HG03354 (cell line): ENCODE data around the gene GRM7.

ENCODE experiments used
- ATAC-seq: cut with Tn5 transposase; IDR thresholded peaks from one replicate; pipeline ENCODE4 v1.9.1; 2021; ENCODE audit warnings: mild to moderate bottlenecking; ENCODE audit not compliant: unreplicated experiment, poor library complexity, severe bottlenecking

The GRM7 gene

DNA sequence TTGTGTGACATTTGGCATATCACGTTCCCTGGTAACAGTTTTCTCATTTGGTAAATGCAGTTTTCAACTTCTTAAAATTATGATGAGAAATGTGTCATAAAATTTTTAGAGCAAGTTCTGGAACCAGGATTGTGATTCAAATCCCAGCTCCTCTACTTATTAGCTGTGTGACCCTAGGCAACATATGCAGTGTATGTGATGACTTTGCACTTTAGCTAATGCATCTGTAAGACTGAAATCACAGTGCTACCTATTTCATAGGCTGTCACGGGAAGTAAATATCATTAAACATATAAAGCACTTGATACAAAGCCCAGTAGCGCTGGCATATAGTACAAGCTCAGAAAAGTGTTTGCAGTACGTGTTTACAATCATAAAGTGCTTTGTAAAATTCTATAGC lies 419.4 kb downstream of the GRM7 start:
- no peak for ATAC-seq

DNA sequence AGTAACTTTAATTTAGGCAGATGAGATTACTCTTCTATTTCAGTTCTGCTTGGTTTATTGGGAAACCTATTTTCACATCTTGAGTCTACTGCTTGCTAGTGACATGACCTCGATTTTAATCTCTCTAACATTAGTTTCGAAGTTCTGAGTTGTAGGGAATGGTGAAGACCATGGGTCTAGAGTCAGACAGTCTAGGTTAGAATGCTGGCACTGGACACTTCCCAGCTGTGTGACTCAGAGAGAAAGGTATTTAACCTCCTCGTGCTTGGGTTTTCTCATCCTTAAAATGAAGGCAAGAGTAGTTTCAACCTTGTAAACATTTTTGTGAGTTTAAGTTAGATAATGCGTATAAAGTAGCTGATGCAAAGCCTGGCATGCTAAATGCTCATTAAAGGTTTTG lies 422.1 kb downstream of the GRM7 start:
- no peak for ATAC-seq

- no peak for ATAC-seq
These were observed 424.6 kb downstream of the GRM7 start for GRCh38 chr3:7285505-7285904.

GRCh38 chr3:7288133-7288532 lies 427.2 kb downstream of the GRM7 start:
- ATAC-seq = no peak

DNA sequence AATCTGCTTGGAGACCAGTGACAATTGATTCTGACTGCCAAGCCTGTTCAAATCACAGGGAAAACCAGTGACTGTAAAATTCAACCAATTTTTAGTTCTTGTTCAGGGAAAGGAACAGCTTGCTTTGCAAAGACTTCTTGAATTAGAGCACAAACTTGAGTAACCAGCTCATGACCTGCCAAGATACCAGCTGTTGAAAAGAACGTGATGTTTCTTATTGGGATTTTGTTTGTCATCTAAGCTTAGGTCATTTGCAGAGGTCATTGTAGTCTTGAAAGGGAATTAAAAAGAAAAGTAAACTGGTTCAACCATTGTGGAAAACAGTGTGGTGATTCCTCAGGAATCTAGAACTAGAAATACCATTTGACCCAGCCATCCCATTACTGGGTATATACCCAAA lies 428.2 kb downstream of the GRM7 start:
- ATAC-seq = no peak

GRCh38 chr3:7290077-7290825 lies 429.3 kb downstream of the GRM7 start:
- ATAC-seq = no peak

DNA sequence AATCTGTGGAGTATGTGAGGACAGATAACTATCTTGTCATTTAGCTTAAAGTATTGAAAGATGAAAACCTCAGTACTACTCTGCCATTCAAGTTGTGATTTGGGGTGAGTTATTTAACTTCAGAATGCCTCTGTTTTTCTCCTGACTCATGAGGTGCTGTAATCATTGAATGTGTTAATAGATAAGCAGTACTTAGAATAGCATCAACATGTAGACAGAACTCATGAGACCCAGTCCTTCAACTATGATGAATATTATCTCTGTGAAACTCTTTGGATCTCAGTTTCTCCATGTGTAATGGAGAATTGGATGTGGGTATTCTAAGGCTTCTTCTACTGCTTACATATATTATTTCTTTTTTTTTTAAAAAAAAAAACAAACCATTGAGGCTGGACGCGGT lies 431.4 kb downstream of the GRM7 start:
- ATAC-seq = no peak

GRCh38 chr3:7293286-7293685 lies 432.4 kb downstream of the GRM7 start:
- no peak for ATAC-seq

DNA sequence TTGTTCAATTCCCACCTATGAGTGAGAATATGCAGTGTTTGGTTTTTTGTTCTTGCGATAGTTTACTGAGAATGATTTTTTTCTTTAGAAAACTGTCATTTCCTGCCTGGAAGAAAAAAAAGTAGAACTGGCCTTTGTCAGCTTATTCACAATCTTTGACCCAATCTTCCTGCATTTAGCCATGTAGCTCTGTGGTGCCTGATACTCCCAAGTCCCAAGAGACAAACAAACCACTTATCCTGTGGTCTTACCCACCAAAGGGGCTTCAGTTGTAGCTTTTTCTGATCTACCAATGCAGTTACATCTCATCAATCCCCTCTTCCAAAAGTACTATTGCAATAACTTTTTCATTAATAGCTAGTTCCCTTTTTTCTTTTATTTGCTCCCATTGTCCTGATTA lies 444.6 kb downstream of the GRM7 start:
- ATAC-seq = no peak

DNA sequence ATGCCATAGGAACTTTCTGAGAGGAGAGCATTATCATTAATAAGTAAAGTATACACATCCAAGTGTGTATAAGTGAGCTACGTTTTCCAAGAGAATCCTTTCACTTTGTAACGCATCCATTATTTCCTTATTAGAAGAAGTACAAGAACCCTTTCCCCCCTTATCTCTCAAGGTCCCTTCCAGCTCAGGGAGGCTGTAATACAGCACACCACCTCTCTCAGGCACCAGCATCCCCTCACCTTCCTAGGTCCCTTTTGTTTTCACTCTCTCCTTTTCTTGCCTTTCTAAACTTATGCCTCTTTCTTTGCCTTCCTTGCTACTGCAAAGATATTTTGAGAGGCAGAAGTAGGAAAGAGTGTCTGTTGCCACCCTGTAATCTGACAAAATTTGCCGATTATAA lies 446.0 kb downstream of the GRM7 start:
- ATAC-seq = no peak

GRCh38 chr3:7307410-7307809 lies 446.5 kb downstream of the GRM7 start:
- no peak for ATAC-seq

GRCh38 chr3:7309641-7310102 lies 448.8 kb downstream of the GRM7 start:
- no peak for ATAC-seq

GRCh38 chr3:7315037-7315436 lies 454.1 kb downstream of the GRM7 start:
- ATAC-seq = no peak

DNA sequence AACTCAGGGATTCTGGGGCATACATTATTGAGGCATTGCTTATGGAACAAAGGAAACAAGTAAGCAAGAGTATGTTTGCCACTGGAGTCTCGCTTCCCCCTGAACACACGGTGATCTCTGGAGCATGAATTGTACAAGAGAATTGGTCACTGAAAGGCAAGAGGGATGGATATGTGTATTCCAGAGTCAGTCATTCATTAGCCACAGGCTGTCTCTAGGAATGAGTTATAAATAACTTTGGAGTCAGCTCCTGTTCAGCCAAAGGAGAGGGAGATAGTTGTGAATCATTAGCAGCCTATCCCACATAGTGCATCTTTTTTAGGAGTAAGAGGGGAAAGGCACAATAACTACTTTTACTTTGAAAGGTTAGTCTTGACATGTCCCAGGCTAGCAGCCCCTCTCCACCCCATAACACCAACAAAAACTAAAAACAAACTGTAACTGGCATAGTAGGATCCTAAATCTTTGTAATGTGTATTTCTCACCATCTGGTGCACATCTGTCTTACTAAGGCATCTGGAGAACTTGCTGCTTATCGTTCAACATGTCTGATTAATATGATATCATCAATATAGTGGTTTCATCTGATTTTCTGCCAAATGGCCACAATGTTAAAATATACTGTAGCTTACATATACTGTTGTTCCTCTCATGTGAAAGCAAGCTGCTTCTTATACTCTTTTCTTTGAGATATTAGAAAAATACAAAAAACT lies 462.2 kb downstream of the GRM7 start:
- no peak for ATAC-seq

GRCh38 chr3:7328339-7328738 lies 467.4 kb downstream of the GRM7 start:
- no peak for ATAC-seq

GRCh38 chr3:7332696-7333095 lies 471.8 kb downstream of the GRM7 start:
- ATAC-seq = no peak

GRCh38 chr3:7333125-7333524 lies 472.2 kb downstream of the GRM7 start:
- no peak for ATAC-seq

- no peak for ATAC-seq
These were observed 479.9 kb downstream of the GRM7 start for GRCh38 chr3:7340795-7341194.

GRCh38 chr3:7346364-7346763 lies 485.4 kb downstream of the GRM7 start:
- no peak for ATAC-seq

DNA sequence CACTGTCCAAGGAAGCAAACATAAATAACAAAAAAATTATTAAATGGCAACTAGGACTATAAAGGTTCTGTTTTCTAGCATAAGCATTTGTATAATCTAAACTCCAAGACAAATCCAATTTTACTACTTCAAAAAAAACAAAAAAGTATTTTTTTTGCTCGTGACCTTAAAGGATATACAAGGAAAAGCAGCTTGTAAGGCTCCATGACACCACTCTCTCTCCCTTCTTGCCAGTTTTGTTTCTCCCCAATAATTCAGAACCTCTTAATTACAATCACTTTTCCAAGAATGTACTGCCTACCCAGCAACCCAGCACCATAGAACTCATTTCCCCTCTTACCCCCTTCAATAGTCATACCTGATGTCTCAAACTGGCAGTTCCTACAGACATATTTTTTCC lies 496.2 kb downstream of the GRM7 start:
- no peak for ATAC-seq

GRCh38 chr3:7367968-7368367 lies 507.1 kb downstream of the GRM7 start:
- no peak for ATAC-seq
